ENCODE results near the gene WDR27.

Gene WDR27

DNA sequence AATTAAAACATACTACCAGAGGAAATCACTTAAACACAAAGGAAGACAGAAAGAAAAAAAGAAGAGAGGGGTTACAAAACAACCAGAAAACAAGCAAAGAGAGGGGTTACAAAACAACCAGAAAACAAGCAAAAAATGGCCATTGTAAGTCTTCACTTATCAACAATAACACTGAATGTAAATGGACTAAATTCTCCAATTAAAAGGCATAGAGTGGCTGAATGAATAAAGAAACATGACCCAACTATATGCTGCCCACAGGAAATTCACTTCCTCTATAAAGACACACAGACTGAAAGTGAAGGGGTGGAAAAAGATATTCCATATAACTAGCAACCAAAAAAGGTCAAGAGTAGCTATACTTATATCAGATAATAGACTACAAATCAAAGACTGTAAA lies 180.0 kb downstream of the WDR27 start:
- no peaks in the 10 kb centered on the region for H4K20me1 ChIP-seq (ENCODE audit: low read depth, low read length)
- no peak overlapping the region for H3K4me3 ChIP-seq (ENCODE audit: insufficient read depth, low read length, poor library complexity, severe bottlenecking)
- no peaks in the 10 kb centered on the region for H3K9me3 ChIP-seq (ENCODE audit: insufficient read depth, low read length)
- H3K27ac ChIP-seq (ENCODE audit: low read depth, low read length): no peak overlapping the region
- TF ChIP-seq, protein P1, sequence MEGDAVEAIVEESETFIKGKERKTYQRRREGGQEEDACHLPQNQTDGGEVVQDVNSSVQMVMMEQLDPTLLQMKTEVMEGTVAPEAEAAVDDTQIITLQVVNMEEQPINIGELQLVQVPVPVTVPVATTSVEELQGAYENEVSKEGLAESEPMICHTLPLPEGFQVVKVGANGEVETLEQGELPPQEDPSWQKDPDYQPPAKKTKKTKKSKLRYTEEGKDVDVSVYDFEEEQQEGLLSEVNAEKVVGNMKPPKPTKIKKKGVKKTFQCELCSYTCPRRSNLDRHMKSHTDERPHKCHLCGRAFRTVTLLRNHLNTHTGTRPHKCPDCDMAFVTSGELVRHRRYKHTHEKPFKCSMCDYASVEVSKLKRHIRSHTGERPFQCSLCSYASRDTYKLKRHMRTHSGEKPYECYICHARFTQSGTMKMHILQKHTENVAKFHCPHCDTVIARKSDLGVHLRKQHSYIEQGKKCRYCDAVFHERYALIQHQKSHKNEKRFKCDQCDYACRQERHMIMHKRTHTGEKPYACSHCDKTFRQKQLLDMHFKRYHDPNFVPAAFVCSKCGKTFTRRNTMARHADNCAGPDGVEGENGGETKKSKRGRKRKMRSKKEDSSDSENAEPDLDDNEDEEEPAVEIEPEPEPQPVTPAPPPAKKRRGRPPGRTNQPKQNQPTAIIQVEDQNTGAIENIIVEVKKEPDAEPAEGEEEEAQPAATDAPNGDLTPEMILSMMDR (IDR thresholded peaks at IDR 0.05; ENCODE audit: insufficient read depth, low read length, poor library complexity, severe bottlenecking): no peak
- TF ChIP-seq EZH2phosphoT487 (conservative IDR thresholded peaks at IDR 0.05; ENCODE audit: low read length): no peak
- no peaks in the 10 kb centered on the region for H3K79me2 ChIP-seq (ENCODE audit: insufficient read depth, low read length)
- no peaks in the 10 kb centered on the region for H3K27me3 ChIP-seq (ENCODE audit: low read length)
- H3F3A ChIP-seq (ENCODE audit: insufficient read depth): no peaks in the 10 kb centered on the region
- peaks cover 7% of the 10 kb centered on the region; the same call in 1 of the 2 replicates for H3K36me3 ChIP-seq (ENCODE audit: low read length)
- H3K4me2 ChIP-seq (ENCODE audit: low read depth, low read length, poor library complexity, severe bottlenecking): no peak overlapping the region
- H2AFZ ChIP-seq (ENCODE audit: low read depth, low read length, severe bottlenecking): no peak overlapping the region
- H3K9ac ChIP-seq (ENCODE audit: low read length): no peak overlapping the region
- no peaks in the 10 kb centered on the region for H3K9me2 ChIP-seq (replicated peaks; ENCODE audit: insufficient read depth, low read length)

DNA sequence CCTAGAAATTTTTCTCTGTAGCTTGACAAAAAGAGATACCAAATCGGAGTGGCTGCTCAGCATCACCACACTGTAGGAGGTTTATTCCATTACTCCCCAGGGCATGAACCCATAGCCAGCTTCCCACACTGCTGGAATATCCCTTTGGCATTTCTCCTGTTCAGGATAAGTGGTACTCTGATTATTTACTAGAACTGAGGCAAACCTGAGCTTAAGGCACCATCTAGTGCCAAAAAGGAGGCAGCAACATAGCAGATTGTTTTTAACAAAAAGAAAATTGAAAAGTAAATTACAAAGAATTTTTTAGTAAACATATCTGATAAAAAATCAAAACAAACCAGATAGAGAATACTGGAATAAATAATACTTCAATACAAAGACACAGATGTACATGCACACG lies 181.7 kb downstream of the WDR27 start:
- Histone ChIP-seq H3K4me3 (ENCODE audit: insufficient read depth, low read length, poor library complexity, severe bottlenecking) (no peak overlapping the region), H2AFZ (ENCODE audit: low read depth, low read length, severe bottlenecking) (no peak overlapping the region), H3K79me2 (ENCODE audit: insufficient read depth, low read length) (no peaks in the 10 kb centered on the region), H3K27me3 (ENCODE audit: low read length) (no peaks in the 10 kb centered on the region), H4K20me1 (ENCODE audit: low read depth, low read length) (no peaks in the 10 kb centered on the region), H3K27ac (ENCODE audit: low read depth, low read length) (no peak overlapping the region), H3K9me3 (ENCODE audit: insufficient read depth, low read length) (no peaks in the 10 kb centered on the region), H3K36me3 (ENCODE audit: low read length) (peaks cover 7% of the 10 kb centered on the region; the same call in 1 of the 2 replicates), H3K9ac (ENCODE audit: low read length) (no peak overlapping the region), H3K9me2 (replicated peaks; ENCODE audit: insufficient read depth, low read length) (no peaks in the 10 kb centered on the region), H3F3A (ENCODE audit: insufficient read depth) (no peaks in the 10 kb centered on the region), H3K4me2 (ENCODE audit: low read depth, low read length, poor library complexity, severe bottlenecking) (no peak overlapping the region)
- TF ChIP-seq, protein P1 (IDR thresholded peaks at IDR 0.05; ENCODE audit: insufficient read depth, low read length, poor library complexity, severe bottlenecking): no peak
- TF ChIP-seq EZH2phosphoT487 (conservative IDR thresholded peaks at IDR 0.05; ENCODE audit: low read length): no peak

GRCh38 chr6:169518451-169518850 lies 183.4 kb downstream of the WDR27 start:
- Histone ChIP-seq H3K9me3 (ENCODE audit: insufficient read depth, low read length) (no peaks in the 10 kb centered on the region), H3K9ac (ENCODE audit: low read length) (no peak overlapping the region), H4K20me1 (ENCODE audit: low read depth, low read length) (no peaks in the 10 kb centered on the region), H3K27ac (ENCODE audit: low read depth, low read length) (no peak overlapping the region), H3K4me3 (ENCODE audit: insufficient read depth, low read length, poor library complexity, severe bottlenecking) (no peak overlapping the region), H3K79me2 (ENCODE audit: insufficient read depth, low read length) (no peaks in the 10 kb centered on the region), H3K36me3 (ENCODE audit: low read length) (peaks cover 7% of the 10 kb centered on the region; the same call in 1 of the 2 replicates), H3K27me3 (ENCODE audit: low read length) (no peaks in the 10 kb centered on the region), H3K4me2 (ENCODE audit: low read depth, low read length, poor library complexity, severe bottlenecking) (no peak overlapping the region), H3K9me2 (replicated peaks; ENCODE audit: insufficient read depth, low read length) (no peaks in the 10 kb centered on the region), H2AFZ (ENCODE audit: low read depth, low read length, severe bottlenecking) (no peak overlapping the region), H3F3A (ENCODE audit: insufficient read depth) (no peaks in the 10 kb centered on the region)
- TF ChIP-seq, protein P1 (IDR thresholded peaks at IDR 0.05; ENCODE audit: insufficient read depth, low read length, poor library complexity, severe bottlenecking): no peak
- no peak for TF ChIP-seq EZH2phosphoT487 (conservative IDR thresholded peaks at IDR 0.05; ENCODE audit: low read length)
